HepG2 (cell line): Measurements from ENCODE around the gene IL6R. TPM values are rescaled to one million over a fixed set of nuclear protein-coding genes. Genes with fewer than 3 reads are reported as not detected.

Experiments used
- ARID5B ChIP-seq: IDR thresholded peaks from 2 replicates; pipeline ENCODE4 v1.4.0; 2020; ENCODE audit warnings: mild to moderate bottlenecking, missing genetic modification reagents
- CEBPB ChIP-seq: IDR thresholded peaks from 2 replicates; pipeline ENCODE4 v1.6.1; 2011; ENCODE audit warnings: low read depth, low read length, improper control_type of control experiment, borderline replicate concordance
- CREB1 ChIP-seq, 2 experiments: fragments of 450-650 bp in 1 of 2; IDR thresholded peaks; 2 replicates each; pipeline ENCODE4 v1.6.1; 2016 to 2017; ENCODE audit warnings: control low read depth in 1 of 2, mild to moderate bottlenecking in 1 of 2, missing compliant biosample characterization in 1 of 2, missing genetic modification characterization in 1 of 2
- IKZF5 ChIP-seq: IDR thresholded peaks from 2 replicates; pipeline ENCODE4 v1.6.1; 2018; ENCODE audit warnings: missing genetic modification reagents, mild to moderate bottlenecking, missing compliant biosample characterization
- KLF12 ChIP-seq: sonication (generic); formaldehyde crosslinking; IDR thresholded peaks from 2 replicates; pipeline ENCODE4 v1.4.0; 2020; ENCODE audit warnings: missing genetic modification reagents, borderline replicate concordance
- MAFK ChIP-seq, 2 experiments: IDR thresholded peaks in 1 of 2; conservative IDR thresholded peaks in 1 of 2; 2 replicates each; pipeline ENCODE4 v1.6.1; 2011; ENCODE audit warnings: improper control_type of control experiment in 2 of 2, low read length in 2 of 2
- MED13 ChIP-seq: sonication (generic); formaldehyde crosslinking; IDR thresholded peaks from 2 replicates; pipeline ENCODE4 v1.5.0; 2020; ENCODE audit warnings: missing genetic modification reagents
- NCOA1 ChIP-seq: sonication (generic); formaldehyde crosslinking; IDR thresholded peaks from 2 replicates; pipeline ENCODE4 v1.9.0; 2021; ENCODE audit warnings: missing genetic modification reagents
- NFE2L2 ChIP-seq: fragments of 150-350 bp; IDR thresholded peaks from 2 replicates; pipeline ENCODE4 v1.6.1; 2014; ENCODE audit warnings: low read length
- NFIB ChIP-seq: sonication (generic); formaldehyde crosslinking; IDR thresholded peaks from 2 replicates; pipeline ENCODE4 v1.9.0; 2021; ENCODE audit warnings: missing genetic modification reagents, mild to moderate bottlenecking, borderline replicate concordance
- NR2F6 ChIP-seq, 2 experiments: IDR thresholded peaks; 2 replicates each; pipeline ENCODE4 v1.6.1; 2016; ENCODE audit warnings: antibody characterized with exemption in 1 of 2, mild to moderate bottlenecking in 1 of 2
- PHF8 ChIP-seq: sonication (generic); formaldehyde crosslinking; IDR thresholded peaks from 2 replicates; pipeline ENCODE4 v1.5.0; 2020; ENCODE audit warnings: missing genetic modification reagents
- RFX5 ChIP-seq: IDR thresholded peaks from 2 replicates; pipeline ENCODE4 v1.6.1; 2011; ENCODE audit warnings: low read depth, low read length, improper control_type of control experiment
- SUZ12 ChIP-seq: fragments of 150-350 bp; IDR thresholded peaks from 2 replicates; pipeline ENCODE4 v1.6.1; 2014; ENCODE audit warnings: low read depth, low read length
- TFAP4 ChIP-seq: sonication (generic); IDR thresholded peaks from 2 replicates; pipeline ENCODE4 v1.6.1; 2016; ENCODE audit warnings: low read depth, borderline replicate concordance
- ZC3H4 ChIP-seq: sonication (generic); formaldehyde crosslinking; IDR thresholded peaks from 2 replicates; pipeline ENCODE4 v1.4.0; 2020; ENCODE audit warnings: missing genetic modification reagents, borderline replicate concordance
- ZNF484 ChIP-seq: sonication (generic); formaldehyde crosslinking; IDR thresholded peaks from 2 replicates; pipeline ENCODE4 v1.5.1; 2020; ENCODE audit warnings: mild to moderate bottlenecking, low read depth, missing genetic modification reagents, borderline replicate concordance
- ZNF580 ChIP-seq: IDR thresholded peaks from 2 replicates; pipeline ENCODE4 v1.6.1; 2016; ENCODE audit warnings: low read depth, borderline replicate concordance
- ZNF768 ChIP-seq: sonication (generic); formaldehyde crosslinking; IDR thresholded peaks from 2 replicates; pipeline ENCODE4 v1.4.0; 2020; ENCODE audit warnings: missing genetic modification reagents
- ZNF777 ChIP-seq: sonication (generic); formaldehyde crosslinking; IDR thresholded peaks from 2 replicates; pipeline ENCODE4 v1.4.0; 2020; ENCODE audit warnings: missing genetic modification reagents
- ZSCAN30 ChIP-seq: sonication (generic); formaldehyde crosslinking; IDR thresholded peaks from 2 replicates; pipeline ENCODE4 v1.5.0; 2020; ENCODE audit warnings: mild to moderate bottlenecking, missing genetic modification reagents
- ZXDC ChIP-seq: sonication (generic); formaldehyde crosslinking; IDR thresholded peaks from 2 replicates; pipeline ENCODE4 v1.5.0; 2020; ENCODE audit warnings: mild to moderate bottlenecking, missing genetic modification reagents
- polyA plus RNA-seq, 8 experiments: library from polyadenylated mRNA; depleted of rRNA in 3 of 8; stranded (reverse) in 7 of 8; unstranded in 1 of 8; fragments of >200 nt; fragmentation: Illumina TruSeq in 4 of 8; extraction: Trizol in 4 of 8; gene quantifications; 2 replicates each; pipeline versions ENCODE4 v1.2.1 to v1.2.3, GENCODE V29; 2011 to 2016; ENCODE audit warnings: low read depth in 4 of 8, missing spikeins in 1 of 8, mixed read lengths in 1 of 8; ENCODE audit not compliant: insufficient read depth in 1 of 8
- total RNA-seq, 5 experiments: library from RNA; depleted of rRNA; stranded (reverse); fragments of >200 nt; fragmentation: Illumina TruSeq; extraction: Trizol; gene quantifications; 2 replicates each; pipeline ENCODE4 v1.2.3, GENCODE V29; 2016; ENCODE audit warnings: low read depth in 1 of 5

IL6R gene
- total and polyA plus RNA-seq, 2 of the 13 experiments (the other 11 are each of a cell fraction or from before 2014, with no cell fraction given): 5.0 to 24.5 TPM

- TF ChIP-seq ARID5B (CRISPR knock-in tag) (0 out of 2 replicates have a peak, but pooled peaks have one; percentile 10), CEBPB (no peak), ZNF580 (CRISPR knock-in tag) (no peak), MAFK (conservative IDR thresholded peaks at IDR 0.05 in 1 of 2, IDR thresholded peaks at IDR 0.05 in 1 of 2; ENCODE audit: low read length in 2 of 2) (peak; percentile 99 to 100), ZNF484 (CRISPR knock-in tag) (no peak), TFAP4 (peak; percentile 28; the same call in 1 of the 2 replicates), ZSCAN30 (CRISPR knock-in tag) (no peak), CREB1 (IDR thresholded peaks at IDR 0.05) (no peak), CREB1 (CRISPR knock-in tag; IDR thresholded peaks at IDR 0.05) (no peak), RFX5 (peak; percentile 66; the same call in 1 of the 2 replicates), NCOA1 (CRISPR knock-in tag) (no peak), NR2F6 (IDR thresholded peaks at IDR 0.05) (0 out of 2 replicates have a peak, but pooled peaks have one; percentile 12), NR2F6 (CRISPR knock-in tag; IDR thresholded peaks at IDR 0.05) (peak; percentile 43; the same call in 1 of the 2 replicates), ZC3H4 (CRISPR knock-in tag) (no peak), PHF8 (no peak), MED13 (no peak), IKZF5 (CRISPR knock-in tag) (no peak), KLF12 (no peak), NFIB (no peak), SUZ12 (no peak), ZNF777 (CRISPR knock-in tag) (no peak), NFE2L2 (peak; percentile 31; the same call in 1 of the 2 replicates), ZNF768 (CRISPR knock-in tag) (no peak), ZXDC (no peak)
These were observed 74.8 kb downstream of the IL6R start (continued) for GRCh38 chr1:154479764-154480421.
